Stimulated activated naive CD8-positive, alpha-beta T cell treated with anti-CD3 and anti-CD28 coated beads, Interleukin-15, Interleukin-2, amounts not matched to agents 100 U/mL and 50 U/mL, for 24 hours (primary cell): ENCODE measurements around the gene TSPAN10.
"Not testable (repeated sequence)": the region's sequence is repeated elsewhere in the genome, so short reads cannot be mapped to it uniquely, and the experiment has no call there.

ENCODE experiments used
- ATAC-seq: fragments of 150-1000 bp; cut with Tn5 transposase; one replicate; pipeline ENCODE4 v1.10.0; 2021
- DNase-seq: peaks from one replicate; pipeline ENCODE4 v3.0.0; 2021

The TSPAN10 gene

DNA sequence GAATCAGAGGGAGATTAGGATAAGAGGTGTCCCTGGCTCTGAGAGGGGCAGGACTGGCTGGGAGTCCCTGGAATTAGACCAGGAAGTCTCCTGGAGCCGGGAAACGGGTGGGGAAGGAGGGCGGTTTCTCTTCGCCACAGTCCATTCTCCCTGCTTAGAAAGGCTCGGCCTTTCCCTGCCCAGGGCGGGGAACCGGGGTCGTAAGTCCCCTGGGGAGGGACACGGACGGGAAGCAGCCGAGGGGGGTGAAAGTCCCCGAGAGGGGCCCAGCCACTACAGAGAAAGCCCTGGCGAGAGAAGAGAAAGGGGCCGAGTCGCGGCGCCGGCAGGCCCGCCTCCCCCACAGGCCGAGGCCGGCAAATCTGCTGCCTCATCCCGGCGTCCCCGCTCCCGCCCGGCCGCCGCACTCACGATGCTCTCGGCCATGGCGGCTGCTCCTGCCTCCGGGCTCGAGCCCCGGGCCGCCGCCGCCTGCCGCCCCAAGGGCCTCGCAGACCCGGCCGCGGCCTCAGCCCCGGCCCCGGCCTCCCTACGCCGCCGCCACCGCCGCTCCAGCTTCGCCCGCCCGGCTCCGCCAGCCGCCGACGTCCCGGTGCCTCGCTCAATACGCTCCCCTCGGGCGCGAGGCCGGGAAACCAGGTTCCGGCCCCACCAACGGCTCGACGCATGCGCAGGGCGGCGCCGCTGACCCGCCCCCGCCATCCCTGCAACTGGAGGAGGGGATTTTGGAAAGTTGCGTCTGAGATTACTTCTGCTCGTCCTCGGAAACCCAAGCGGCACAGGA lies at the start of gene TSPAN10, which contains the start of gene NPLOC4:
Gene TSPAN10, plus strand, starts transcription at position 692 of the 784 bp plus-strand sequence. CDS start 5,217 bp downstream, outside the sequence.
Gene NPLOC4, minus strand, starts transcription at position 608 of the 784 bp plus-strand sequence. Its CDS starts 182 bp downstream, at position 426.
- DNase-seq (peak; percentile 91), ATAC-seq (peak; percentile 95)

DNA sequence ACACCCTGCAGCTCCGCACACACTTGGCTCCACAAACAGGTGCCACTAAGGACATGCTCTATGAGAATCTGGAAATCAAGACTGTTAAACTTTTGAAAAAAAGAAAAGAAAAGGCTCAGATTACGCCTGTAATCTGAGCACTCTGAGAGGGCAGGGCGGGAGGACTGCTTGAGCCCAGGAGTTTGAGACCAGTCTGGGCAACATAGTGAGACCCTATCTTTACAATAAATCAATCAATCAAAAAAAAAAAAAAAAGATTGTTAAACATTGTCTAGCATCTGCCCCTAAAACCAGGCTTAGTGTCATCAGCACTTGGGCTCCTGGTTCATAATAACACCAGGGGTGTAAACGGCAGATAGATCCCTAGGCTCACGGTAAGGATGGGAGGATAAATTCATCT lies 47.4 kb upstream of the TSPAN10 start:
- DNase-seq (no peak), ATAC-seq (no peak)

DNA sequence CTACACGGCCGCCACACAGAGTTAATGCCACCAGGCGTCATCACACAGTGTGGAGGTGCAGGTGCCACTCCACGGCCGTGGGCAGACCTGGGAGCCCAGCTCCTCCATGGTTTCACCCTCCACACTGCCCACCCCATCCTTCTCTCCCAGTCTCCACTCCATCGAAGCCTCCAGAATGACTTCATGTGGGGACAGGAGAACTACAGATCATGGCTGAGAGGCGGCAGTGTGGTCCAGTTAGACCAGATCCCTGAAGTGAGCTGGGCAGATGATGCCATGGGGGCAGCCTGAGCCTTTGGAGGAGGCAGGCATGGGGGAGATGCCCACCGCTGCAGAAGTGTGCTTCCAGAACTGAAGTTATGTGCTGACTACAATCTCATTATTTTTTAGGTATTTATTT lies 46.9 kb upstream of the TSPAN10 start:
- DNase-seq (no peak), ATAC-seq (no peak)

DNA sequence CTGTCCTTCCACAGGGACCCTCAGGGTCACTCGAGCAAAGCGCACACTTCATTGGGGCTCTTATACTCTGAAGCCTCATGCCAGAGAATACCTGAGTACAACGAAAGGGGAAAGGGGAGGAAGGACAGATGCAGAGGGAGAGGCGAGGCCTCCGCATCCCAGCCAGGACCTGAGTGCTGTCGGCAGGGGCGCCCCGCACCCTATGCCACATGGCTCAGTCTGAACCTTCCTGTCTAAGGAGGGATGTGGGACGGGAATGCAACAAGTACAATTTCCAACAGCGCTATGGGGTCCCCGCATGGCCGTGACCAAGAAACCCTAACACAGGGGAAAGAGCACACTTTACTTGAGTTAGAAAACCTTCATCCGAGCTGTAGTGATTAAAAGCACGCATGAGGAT lies 45.0 kb upstream of the TSPAN10 start:
- no peak for DNase-seq
- no peak for ATAC-seq

DNA sequence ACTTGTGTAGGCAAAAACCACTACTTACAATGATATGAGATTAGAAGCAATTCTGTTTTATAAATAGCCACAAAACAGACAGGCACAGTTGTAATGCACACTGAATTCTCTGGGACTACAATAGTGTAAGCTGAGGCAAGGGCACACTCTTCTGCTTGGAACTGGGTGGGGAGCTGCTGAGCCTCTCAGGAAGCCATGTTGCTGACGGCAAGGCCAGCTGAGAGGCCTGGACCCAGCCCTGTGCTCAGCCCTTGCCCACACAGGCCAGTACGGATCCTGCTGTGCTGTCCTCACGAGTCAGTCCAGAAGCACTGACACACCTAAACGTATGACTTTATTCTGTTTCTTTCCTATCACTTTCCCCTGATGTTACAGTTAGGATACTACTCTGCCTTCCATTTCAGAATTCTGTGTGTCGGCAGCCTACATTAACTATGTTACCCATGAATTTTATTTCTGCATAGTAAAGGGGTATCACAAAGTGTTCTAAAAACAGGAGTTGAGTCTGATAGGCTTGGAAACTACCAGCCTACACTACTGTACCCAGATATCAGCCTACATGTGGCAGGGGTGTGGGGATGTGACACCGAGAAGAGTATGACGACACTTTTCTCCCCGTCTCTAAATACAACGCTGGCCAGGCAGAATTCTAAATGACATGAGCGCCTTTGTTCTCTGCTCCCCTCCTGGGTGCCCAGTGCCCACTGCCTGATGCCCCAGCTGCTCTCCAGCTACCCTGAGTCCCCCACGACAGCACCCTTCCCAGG lies 43.7 kb upstream of the TSPAN10 start:
- no peak for DNase-seq
- ATAC-seq = no peak

DNA sequence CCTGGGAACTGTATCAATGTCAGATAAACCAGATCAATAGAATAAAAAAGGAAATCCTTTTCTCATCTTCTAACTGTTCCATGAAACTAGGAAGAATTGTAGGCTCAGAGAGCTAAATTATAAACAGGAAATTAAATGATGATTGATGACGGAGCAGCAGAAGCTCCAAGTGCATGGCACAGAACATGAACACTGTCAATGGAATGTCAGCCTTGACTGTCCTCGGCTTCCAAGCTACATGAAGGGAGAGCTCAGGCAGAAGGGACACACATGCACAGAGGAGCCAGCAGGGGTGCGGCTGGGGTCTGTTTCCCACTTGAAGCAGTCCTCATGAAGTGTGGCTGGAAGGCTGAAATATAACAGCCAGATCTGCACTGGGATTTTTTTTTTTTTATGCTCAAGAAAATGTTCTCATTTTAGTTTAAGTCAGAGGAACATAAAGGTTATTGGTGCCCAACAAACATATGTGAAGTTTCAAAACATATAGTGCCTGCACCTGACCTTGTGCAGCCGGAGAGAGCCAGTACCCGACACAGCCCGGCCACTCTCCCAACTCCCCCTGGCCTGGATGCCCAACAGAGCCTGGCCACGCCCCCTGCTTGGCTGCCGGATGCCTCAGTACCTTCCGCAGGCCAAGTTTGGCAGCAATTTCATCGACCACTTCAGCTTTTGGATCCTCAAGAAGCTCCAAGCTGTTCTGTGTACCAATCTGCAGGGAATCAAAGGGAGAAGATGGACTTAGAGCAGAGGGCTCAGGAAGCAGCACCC lies 37.1 kb upstream of the TSPAN10 start:
- no peak for ATAC-seq
- no peak for DNase-seq

DNA sequence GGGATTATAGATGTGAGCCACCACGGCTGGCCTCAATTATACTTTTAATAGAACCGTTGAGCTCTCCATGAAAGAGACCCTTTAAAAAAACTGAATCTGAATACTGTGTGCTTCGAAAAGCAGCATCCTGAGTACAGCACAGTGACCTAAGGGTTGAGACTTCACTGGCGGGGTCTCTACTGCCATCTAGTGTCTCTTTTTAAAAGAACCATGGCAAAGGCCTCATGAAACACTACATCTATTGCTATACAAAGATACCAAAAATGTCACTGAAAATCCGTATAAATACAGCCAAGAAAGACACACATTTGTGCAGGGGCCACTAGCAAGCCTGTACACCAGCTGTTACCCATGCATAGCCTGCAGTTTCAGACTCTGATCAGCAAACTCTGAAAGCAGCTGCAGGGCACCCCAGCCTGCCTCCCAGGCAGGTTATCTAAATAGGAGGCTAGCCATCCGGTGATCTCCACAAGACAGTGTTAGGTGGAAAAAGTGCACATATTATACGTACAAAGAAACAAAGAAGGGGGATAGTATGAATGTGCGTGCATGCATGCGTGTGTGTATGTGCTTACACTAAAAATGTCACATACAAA lies 35.4 kb upstream of the TSPAN10 start:
- peak; percentile 30 for DNase-seq
- ATAC-seq = peak; percentile 94

DNA sequence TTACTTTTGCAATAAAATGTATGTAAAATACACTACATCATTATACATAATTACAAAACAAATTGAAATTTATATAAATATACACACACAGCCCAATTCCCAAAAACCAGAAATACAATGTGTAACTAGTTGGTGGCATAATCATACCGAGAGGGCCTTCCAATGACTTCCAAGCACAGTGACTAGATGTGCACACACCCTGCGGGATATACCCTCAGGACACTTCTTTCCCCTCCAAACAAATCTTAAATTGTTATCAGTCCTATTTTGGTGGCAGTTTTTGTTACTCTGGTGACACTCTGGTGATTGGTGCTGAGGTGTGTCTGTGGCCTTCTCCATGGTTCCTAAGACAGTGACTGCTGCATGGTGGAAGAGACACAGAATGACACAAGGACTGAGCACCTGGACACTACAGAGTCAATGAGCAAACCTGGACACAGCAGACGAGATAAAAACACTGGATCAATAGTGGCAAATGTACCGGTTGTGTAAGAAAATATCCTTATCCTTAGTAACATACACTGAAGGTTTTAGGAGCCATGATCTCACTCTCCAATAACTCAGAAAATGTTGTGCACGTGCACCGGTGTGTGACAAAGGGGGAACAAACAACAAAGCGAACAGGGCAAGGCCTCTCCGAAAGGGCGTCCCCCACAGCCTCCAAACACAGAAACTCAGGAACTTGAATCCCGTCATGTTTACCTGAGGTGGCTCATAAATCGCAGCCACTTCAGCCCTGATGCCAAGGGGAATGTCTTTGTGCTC lies 33.0 kb upstream of the TSPAN10 start:
- ATAC-seq = no peak
- no peak for DNase-seq

DNA sequence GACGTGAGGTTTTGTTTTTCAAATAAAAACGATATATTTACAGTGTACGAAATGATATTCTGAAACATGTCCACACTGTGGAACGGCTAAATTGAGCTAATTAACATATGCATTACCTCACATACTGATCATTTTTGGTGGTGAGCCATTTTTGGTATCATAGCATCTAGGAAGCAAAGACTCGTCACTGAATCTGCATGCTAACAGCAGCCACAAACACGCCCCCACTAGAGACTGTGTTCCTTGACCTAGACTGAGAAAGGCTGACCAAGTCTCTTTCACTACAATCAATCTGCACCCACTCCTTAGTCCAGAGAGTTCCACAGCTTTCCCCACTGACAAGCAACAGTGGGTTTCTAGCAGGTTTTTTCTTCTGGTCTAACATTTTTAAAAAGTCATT lies 29.6 kb upstream of the TSPAN10 start:
- DNase-seq = no peak
- no peak for ATAC-seq

DNA sequence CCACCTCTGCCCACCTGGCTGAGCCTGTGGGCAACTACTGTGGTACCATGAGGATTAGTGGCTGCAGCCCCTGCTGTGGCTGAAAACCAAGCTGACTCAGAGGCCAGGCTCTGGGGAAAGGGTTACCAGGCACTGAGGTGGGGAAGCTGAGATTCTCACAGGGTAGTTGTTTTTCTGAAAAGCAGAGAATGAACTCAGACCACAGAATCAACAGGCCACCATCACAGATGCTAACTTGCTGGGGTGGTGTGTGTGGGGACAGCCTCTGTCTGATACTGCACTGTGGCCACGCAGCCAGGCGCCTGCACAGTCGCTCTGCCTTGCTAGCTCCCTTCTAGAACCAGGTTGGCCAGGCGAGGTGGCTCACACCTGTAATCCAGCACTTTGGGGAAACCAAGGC lies 28.9 kb upstream of the TSPAN10 start:
- ATAC-seq (peak; percentile 86), DNase-seq (peak; percentile 16)

DNA sequence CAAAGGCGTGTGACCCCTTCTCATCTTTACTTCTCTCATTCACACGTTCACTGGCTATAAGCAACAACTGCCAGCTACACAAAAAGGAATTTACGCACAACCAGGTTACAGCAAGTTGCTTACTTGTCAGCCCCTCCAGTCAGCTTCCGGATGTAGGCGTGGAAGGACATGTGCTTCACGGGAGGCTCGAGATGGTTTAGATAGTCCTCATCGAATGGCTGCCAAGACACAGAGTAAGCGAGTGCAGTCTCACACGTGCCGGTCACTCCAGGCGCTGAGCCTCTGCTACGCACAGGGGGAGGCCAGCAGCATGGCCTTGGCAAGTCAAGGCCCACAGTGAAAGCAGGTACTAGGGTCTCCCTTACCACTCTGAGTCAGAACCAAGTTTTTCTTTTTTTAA lies 28.4 kb upstream of the TSPAN10 start:
- DNase-seq (no peak), ATAC-seq (no peak)

DNA sequence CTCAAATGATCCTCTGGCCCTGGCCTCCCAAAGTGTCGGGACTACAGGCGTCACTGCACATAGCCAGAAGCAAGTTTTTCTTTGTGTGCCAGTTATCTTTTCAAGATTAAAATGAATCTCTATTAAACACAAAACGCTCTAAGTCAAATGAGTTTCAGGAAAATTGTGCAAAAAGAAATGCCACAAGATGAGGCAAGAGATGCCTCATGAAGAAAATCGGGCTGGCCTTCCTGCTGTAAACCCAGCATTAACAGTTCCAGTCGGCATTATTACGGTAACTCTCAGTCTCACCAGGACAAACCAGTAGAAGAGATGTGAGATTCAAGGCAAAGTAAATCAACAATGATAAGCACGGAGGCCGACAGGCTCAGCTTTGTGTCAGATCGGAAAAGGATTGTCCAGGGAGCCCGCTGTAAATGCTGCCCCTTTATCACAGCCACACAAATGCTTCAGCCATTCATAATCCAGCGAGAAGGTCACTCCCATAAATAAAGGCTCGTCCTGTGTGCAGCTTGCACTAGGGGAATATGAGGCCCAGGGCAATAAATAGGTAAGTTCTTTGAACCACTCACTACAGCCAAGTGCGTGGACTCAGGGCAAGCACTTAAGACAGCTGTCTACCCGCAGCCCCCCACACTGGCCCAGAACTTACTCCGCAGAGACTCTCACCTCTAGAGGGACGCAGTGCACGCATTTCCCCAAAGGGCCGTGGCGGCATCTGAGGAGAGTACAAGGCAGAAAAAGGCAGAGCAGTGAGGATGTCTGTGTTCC lies 27.3 kb upstream of the TSPAN10 start:
- ATAC-seq (no peak), DNase-seq (no peak)

DNA sequence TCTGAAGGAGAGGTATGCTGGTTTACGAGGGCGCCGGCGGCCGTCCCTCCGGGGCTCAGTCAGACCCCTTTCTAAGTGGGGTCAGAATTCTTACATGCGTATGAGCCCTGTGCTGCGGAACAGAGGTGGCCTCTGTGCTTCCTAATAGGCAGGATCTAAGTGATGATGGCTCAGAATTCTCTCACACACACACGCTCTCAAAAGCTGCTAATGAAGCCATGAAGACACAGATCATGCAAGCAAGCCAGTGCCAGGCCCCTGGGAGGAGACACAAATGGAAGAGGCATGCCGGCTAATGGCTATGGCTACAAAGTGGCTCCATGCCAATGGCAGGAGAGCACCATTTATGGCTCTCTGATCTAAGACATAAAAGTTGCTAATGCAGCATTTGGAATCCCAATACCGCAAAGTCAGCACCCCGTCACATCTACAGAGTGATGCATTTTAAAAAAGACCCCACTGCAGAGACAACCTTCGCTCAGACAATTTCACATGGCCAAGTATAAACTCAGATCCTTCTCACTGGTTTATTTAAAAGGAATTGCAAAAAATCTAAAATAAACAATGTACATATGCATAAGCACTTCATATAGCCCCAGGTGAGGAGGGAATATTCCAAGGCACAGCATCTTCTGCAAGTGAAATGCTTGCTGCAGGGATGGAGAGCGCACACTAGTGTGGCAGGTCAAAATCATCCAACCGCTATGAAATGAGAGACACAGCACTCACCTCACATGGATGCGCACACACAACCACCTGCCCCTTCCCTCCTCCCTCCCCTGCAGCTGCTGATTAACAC lies 24.6 kb upstream of the TSPAN10 start:
- no peak for ATAC-seq
- DNase-seq = no peak

DNA sequence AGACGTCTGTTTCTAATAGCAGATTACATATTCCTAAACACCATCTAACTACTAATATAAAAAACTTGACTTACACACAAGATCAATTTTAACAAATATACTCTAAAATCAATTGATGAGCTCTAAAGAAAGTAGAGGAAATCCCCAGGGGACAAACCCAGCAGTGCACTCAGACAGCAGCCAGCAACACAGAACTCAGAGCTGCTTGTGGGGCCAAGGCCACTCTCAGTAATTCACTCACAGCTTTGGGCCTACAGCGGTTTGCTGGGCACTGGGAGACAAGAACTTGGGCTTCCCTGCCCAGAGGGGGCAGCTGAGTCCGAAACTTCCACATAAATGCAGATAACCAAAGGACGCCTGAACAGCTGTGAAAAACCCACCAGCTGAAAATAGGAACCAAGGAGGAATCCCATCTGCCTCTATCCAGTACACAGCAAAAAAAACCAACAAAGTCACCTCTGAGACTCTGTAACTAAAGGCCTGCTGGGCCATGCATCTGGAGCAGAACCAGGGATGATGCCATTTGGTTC lies 21.5 kb upstream of the TSPAN10 start:
- no peak for DNase-seq
- ATAC-seq = no peak

DNA sequence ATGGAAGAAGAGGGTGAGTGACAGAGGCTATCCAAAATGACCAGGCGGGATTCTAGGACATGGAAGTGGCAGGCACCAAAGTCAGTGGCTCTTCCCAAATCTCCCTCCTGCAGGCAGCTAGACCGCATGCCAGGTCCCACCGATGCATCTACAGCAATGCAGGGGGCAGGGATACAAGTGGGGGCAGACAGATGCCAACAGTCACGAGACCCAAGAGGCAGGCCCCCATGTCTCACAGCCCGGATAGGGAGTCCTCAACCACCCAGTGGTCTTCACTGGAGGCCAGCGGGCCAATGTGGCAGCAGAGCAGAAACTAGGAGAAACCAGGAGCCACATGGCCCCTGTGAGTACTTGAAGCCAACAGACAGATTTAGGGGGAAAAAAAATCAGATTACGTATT lies 20.1 kb upstream of the TSPAN10 start:
- DNase-seq = no peak
- ATAC-seq = no peak

DNA sequence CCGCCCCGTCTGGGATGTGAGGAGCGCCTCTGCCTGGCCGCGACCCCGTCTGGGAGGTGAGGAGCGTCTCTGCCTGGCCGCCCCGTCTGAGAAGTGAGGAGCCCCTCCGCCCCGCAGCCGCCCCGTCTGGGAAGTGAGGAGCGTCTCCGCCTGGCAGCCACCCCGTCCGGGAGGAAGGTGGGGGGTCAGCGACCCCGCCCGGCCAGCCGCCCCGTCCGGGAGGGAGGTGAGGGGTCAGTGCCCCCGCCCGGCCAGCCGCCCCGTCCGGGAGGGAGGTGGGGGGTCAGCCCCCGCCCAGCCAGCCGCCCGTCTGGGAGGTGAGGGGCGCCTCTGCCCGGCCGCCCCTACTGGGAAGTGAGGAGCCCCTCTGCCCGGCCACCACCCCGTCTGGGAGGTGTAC lies 18.7 kb upstream of the TSPAN10 start:
- not testable (repeated sequence) for ATAC-seq, DNase-seq

DNA sequence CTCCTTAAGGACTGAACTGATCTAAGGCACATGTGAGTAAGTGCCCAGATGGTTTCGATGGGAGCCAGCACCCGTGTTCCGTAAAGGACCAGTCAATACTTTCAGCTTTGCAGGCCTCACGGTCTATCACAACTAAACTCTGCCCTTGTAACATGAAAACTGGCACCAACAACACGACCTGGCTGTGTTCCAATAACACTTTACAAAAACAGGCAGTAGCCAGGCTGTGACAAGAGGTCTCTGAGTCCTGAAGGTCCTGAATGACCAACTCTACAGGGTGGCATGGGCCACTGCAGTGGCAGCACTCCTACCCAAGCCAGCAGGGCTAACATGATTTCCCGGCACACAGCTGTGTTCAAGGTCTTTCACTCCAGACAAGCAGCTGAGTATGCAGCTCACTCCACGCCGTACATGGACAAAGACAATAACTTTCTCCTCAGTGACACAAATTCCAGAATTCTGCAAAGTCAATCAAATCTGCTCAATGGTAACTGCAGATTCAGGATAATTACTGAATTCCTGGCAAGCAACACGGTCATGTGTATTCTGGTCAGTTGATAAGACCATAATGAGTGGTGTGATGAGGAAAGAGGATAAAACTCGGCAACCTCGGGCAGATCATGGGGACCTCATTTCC lies 15.4 kb upstream of the TSPAN10 start:
- ATAC-seq (no peak), DNase-seq (no peak)

DNA sequence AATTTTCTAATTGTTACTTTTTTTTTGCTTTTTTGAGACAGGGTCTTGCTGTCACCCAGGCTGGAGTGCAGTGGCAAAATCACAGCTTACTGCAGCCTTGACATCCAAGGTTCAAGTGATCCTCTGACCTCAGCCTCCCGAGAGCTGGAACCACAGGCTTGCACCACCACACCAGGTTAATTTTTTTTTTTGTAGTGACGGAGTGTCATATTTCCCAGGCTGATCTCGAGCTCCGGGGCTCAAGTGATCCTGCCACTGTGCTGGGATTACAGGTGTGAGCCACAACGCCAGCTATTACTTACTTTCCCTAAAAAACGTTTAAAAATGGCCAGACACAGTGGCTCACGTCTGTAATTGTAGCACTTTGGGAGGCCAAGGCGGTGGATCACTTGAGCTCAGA lies 6.7 kb upstream of the TSPAN10 start:
- DNase-seq (no peak), ATAC-seq (no peak)

DNA sequence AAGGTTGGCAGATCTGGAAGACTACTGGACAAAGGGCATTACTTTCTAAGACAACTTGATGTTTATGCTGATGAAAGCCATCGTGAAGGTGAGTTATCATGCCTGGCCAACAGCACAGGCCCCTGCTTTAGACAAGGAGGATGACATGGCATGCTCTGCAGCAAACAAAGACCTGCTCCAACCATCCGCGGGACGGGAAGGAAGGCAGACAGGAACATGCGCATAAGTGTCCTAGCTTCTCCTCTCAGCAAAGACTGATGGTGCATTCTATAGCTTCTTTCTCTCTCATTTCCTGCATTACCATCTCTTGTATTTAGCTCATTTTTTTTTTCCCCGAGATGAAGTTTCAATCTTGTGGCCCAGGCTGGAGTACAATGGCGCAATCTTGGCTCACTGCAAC lies 5.5 kb upstream of the TSPAN10 start:
- DNase-seq (no peak), ATAC-seq (no peak)
